G401 (cell line): Measurements from ENCODE around the gene TOM1L1. TPM values are rescaled to one million over a fixed set of nuclear protein-coding genes. Genes with fewer than 3 reads are reported as not detected.

Source experiments
- DNase-seq: peaks from one replicate; pipeline ENCODE4 v3.0.0-alpha.2; 2015; ENCODE audit warnings: low spot score
- in situ Hi-C: cut with HindIII; loops from 2 replicates; pipeline ENCODE4 v1.10.0; 2016; ENCODE audit warnings: low sequenced_read_pairs, mixed read lengths
- total RNA-seq: library from RNA; depleted of rRNA; stranded (reverse); fragments of >200 nt; shearing (Covaris generic); gene quantifications from 2 replicates; pipeline ENCODE4 v1.2.3, GENCODE V29; 2014

TOM1L1 gene
- total RNA-seq, 1 experiment from 2014 or later, result 13.8 TPM

DNA sequence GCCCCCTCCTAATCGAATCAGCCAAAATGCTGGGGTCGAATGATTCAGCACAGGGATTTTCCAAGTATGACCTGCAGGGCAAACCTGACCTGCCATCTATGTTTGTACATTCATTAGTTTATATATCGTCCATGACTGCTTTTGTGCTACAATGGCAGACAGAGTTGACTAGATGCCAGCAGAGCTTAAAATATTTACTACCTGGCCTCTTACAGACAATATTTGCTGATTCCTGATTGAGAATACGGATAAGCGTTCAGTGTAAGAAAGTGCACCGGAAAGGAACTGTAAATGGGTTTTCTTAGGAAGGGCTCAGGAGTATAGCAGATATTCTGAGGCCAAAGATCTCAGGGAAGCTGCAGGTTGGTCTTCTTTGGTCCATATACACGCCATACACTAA lies 11.7 kb upstream of the TOM1L1 start:
- in situ Hi-C loops, result no loop called here
- no peak for DNase-seq

DNA sequence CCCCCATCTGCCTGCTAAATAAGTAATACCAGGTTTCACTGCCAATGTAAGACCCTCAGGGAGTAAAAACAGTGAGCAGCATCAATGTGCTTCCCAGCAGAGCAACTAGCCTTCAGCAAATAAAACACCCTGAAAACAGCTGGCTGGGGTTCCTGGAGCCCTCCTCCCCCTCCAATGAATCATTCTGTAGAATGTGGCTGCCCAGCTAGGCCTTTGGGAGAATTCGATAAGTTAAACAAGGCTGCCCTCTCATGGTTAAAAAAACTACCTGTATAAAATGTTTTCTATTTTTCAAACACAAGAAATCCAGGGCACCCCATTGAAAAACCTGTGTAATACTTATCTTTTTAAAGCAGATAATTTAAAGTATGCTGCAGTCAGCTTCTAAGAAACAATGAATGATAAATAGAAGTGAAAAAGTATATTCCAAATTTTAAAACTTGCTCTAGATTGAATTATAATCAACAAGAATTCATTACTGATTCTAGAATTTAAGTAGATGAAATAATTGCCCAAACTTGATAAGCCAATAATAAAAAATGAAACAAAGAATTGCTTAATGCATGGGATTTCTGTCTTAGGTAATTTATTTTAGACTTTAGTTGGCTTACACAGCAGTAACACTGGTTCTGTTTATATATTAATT lies 9.4 kb upstream of the TOM1L1 start:
- in situ Hi-C loops, result no loop called here
- peak; percentile 20 for DNase-seq

DNA sequence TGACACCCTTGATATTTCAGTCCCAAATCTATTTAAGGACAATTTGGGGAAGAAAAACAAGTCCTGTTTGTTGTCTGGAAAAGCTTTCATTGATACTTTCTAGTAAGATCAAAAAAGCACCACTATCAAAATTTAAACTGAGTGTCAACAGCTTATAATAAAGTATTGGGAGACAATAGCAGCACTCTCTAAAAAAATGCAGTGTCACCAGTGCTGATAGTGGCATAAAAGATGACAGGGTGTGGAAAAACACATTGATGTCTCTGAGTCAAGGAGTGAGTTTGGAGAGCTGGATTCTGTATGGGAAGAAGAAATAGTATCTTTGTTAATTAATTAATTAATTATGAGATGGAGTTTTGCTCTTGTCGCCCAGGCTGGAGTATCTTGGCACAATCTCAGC lies 8.3 kb upstream of the TOM1L1 start:
- no peak for DNase-seq
- in situ Hi-C loops, result no loop called here

DNA sequence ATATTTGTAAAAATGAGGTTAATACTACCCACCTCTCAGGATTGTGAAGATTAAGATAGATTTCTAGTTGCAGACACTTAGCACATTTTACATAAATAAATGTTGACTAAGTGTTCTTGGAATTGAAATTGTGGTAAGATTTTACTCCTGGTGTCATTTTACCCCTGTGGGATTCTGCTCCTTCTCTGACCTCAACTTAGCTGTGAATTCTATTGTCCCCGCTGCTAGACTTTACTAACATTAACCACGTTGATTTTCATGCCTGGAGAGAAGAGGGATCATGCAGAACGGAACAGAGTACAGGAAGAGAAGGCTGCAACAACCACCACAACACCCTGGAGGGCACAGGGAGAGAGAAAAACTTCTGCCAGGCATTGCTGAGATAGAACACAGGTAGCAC lies 2.1 kb upstream of the TOM1L1 start:
- DNase-seq, result no peak
- in situ Hi-C loops, result no loop called here

DNA sequence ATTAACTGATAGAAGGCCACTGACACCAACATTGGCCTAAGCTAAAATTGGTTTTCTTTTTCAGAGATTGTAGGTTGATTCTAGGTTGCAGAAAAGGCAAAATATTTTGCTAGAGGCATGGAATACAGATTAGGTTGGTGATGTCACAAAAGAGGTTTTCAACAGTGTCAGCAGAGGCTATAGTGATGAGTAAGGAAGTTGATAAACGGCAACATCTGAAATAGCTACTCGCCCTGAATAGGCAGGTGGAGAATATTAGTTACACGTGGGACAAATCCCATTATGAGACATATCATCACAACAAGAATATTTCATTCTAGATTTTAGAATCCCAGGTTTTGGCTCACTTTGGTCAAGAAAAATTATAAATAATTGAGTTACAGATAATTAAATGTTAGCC lies 1.5 kb upstream of the TOM1L1 start:
- in situ Hi-C loops, result no loop called here

DNA sequence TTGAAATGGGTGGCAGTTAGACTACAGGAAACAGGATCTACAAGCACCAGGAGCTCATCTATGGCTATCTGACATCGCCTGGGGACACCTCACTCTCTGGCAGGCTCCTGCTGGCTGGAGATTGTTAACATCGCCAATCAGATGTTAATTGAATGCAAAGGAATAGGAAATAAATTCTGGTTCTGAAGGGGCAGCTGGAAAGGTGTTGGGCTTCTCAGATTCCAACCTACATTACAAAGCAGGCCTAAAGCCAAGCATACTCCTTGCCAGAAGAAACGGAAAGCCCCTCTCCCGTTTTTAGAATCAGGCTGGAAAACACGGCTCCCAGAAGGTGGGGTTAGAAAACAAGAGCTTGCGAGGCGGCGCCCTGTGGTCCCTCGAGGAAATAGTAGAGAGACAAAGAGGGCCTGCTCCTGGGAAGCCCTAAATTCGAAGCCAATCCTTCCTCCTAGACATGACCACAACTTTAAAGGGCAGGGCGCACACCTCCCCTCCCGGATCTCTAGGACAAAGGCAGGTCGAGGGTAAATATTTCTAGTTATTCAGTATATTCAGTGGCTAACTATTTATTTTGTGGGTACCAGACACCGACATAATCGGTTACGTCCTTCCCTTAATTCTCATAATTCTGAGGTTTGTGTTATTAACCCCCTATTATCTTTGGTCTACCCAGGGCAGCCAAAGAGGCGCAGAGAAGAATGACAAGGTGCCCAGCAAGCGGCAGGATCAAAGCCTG lies 763 bp upstream of the TOM1L1 start:
- DNase-seq, result peak; percentile 34
- in situ Hi-C loops, result loop anchor here (25.0 kb wide), 1 partner anchor 113 kb away; no protein-coding TSS in a partner anchor

More for the DNA sequence above, 1.5 kb upstream of the TOM1L1 start:
- DNase-seq, result peak; percentile 3

DNA sequence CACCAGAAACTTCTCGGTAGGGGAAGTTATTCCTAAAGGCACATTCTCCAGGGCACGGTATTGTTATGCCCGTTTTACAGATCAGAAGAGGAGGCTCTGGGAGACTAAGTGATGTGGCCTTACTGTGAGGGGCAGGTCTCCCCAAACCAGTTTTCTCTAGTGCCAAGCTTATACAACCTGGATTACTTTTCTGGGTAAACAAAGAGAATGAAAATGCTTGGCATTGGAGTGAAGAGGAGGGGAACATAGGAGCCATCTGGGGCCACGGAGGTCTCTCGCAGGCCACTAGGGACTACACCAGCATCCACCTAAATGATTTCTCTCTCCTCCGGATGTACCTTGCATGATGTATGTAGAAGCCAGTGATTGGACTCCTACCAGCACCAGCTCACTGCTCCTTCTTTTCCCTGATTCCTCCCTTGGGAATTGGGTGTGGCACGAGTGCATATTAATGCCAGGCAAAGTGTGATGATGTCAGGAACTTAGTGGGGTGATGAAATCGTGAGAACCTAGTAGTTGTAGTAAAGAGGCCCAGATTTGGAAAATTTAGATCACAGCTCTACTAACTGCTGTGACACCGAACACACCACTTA lies 674 bp downstream of the TOM1L1 start:
- in situ Hi-C loops, result loop anchor here (25.0 kb wide), 1 partner anchor 114 kb away; no protein-coding TSS in a partner anchor
- DNase-seq, result peak; percentile 18

DNA sequence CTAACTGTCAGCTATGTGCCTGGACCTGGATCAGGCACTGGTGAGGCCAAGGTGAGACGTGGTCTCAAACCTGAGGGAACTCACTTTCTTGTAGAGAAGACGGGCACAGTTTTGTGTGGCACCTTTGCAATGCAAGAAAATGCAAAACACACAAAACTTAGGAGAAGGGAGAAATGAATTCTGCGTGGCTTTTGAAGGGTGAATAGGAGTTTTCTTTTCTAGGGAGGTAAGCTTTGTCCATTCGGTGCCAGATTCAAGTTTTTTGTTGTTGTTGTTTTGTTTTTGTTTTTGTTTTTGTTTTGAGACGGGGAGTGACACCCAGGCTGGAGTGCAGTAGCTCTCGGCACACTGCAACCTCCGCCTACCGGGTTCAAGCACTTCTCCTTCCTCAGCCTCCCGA lies 1.4 kb downstream of the TOM1L1 start:
- no peak for DNase-seq
- in situ Hi-C loops, result loop anchor here (25.0 kb wide), 1 partner anchor 115 kb away; no protein-coding TSS in a partner anchor

DNA sequence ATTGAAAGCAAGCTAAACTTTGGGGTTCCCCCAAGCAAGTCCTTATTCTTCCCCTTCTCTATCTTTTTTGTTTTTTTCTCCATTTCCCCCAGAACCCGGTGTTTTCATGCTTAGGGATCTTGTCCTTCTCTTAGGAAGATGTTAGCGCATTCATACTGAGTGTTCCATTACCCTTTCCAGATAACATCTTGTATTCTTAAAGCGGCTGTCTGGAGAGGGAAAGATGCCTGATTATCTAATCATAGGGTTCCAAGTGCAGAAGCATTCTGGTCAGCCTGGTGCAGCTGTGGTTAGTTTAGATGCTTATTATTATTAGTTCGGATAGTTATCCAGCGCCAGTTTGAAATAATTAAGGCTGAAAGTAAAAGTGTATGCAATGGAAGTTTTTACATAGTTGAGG lies 2.0 kb downstream of the TOM1L1 start:
- DNase-seq, result no peak
- in situ Hi-C loops, result loop anchor here (25.0 kb wide), 1 partner anchor 115 kb away; no protein-coding TSS in a partner anchor

DNA sequence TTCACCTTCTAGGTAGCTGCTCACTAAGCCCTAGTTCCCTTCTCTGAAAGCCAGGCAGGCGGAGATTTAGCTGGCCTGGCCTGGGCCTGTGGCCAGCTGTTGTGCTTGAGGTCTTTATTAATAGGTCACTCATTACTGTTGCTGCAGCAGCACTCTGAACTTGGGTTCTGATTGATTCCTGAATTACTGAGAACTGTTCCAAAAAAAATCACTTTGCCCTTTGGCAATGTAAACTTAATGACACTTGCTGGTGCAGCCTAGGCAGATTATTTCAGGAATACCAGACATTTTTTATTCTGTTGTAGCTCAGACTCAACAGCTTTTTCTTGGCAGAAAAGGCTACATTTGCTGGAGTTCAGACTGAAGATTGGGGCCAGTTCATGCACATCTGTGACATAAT lies 2.7 kb downstream of the TOM1L1 start:
- DNase-seq, result peak; percentile 24
- in situ Hi-C loops, result loop anchor here (25.0 kb wide), 1 partner anchor 116 kb away; no protein-coding TSS in a partner anchor

DNA sequence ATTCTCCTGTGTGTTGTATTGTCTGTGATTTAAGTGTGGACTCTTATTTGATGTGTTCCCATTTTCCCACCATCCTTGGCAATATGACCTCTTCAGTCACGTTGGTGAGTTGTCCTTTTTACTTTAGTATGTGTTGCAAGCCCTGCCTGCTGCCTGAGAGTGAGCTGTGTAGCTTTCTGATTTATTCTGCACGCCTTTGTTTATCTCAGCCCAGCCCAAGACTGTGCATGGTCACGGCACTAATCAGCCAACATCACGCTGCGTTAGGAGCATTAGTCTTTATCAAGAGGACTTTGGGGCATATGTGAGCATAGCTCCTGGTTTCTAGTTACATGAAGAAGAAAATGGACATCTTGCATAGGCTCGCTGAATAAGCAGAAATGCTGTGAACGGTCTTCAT lies 6.0 kb downstream of the TOM1L1 start:
- no peak for DNase-seq
- in situ Hi-C loops, result loop anchor here (25.0 kb wide), 1 partner anchor 119 kb away; no protein-coding TSS in a partner anchor

DNA sequence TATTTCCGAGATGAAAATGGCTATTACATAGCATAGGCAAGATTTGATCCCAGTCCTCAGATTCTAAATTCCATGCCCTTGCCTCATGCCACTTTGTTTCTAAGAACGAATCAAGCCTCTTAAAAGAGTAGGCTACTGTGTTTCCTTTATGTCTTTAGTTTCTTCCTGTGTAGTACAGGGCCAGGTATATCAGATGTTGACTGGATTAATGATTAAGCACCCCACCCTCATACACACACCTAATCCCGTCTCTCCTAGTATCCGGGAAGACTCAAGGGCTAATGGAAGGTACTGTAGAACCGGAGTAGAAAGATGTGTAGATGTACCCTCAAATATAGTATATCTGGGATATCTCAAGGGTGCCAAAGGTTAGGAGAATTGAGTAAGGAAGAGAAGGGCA lies 6.7 kb downstream of the TOM1L1 start:
- no peak for DNase-seq
- in situ Hi-C loops, result loop anchor here (25.0 kb wide), 1 partner anchor 120 kb away; no protein-coding TSS in a partner anchor

DNA sequence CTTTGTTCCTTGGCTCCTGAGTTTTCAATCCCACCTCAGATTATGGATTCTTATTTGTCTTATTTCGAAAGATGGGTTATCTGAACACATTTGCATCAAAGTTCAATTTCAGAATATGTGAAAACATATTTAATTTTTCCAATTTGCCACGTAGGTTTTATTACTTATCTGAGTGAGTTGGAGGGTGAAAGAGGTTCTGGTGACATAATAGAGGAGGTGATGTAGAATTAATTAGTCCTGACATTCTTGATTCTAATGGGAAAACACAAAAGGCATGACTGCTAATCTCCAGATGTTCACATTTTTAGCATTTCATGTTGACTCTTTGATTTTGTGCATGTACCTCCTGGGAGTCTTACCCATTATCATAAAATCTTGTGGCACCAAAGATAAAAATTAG lies 9.1 kb downstream of the TOM1L1 start:
- in situ Hi-C loops, result loop anchor here (25.0 kb wide), 1 partner anchor 122 kb away; no protein-coding TSS in a partner anchor
- no peak for DNase-seq

DNA sequence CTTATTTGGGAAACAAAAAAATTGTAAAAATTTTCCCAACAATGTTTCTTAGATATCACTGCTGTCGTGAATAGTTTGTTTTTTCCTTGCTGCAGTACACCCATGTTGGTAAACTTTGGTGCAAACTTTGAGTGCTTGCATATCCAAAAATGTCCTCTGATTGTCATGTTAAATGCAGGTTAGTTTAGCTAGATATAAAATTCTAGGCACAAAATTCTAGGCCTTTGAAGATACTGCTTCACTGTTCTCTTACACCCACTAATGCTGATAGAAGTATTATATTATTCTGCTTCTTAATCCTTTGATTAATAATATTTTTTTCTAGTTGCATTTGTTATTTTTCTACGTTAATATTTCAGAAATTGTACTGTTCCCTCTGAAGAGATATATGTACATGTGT lies 16.1 kb downstream of the TOM1L1 start:
- in situ Hi-C loops, result loop anchor here (25.0 kb wide), 1 partner anchor 129 kb away; no protein-coding TSS in a partner anchor
- DNase-seq, result no peak

DNA sequence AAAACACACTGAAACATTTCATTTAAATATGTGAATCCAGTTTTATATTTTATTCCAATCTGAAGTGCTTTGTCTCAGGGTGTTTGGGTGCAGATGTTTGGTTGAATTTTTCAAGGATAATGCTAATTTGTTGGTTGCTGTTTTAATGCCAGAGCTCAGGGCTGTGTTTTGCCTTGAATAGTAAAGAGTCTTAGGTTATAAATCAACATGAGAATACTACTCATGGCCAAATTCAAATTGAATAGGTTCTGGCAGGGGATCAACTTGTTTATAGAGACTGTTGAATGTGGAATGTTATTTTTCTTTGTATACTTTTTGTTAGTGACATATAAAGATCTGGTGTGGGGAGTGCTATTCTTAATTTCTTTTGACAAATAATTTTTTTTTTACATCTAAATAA lies 18.8 kb downstream of the TOM1L1 start:
- no peak for DNase-seq
- in situ Hi-C loops, result loop anchor here (25.0 kb wide), 1 partner anchor 132 kb away; no protein-coding TSS in a partner anchor

DNA sequence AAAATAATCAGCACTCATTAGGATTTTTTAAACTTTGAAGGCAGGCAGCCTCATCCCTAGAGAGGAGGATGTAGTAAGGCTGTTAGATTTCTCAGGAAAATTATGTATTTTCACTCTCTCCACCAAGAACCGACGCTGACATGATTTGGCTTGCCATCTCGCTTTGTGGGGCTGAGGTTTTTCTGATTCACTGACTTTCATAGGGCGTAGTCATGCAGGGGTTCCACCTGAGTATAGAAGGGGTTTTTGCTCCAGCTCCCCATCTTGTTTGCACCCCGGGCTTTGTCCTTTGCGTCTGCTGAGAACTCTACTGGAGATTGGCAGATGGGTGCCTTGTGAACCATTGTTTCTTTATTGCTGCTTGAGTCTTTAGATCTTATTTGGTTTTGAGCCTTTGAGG lies 20.2 kb downstream of the TOM1L1 start:
- DNase-seq, result no peak
- in situ Hi-C loops, result loop anchor here (25.0 kb wide), 1 partner anchor 134 kb away; no protein-coding TSS in a partner anchor

DNA sequence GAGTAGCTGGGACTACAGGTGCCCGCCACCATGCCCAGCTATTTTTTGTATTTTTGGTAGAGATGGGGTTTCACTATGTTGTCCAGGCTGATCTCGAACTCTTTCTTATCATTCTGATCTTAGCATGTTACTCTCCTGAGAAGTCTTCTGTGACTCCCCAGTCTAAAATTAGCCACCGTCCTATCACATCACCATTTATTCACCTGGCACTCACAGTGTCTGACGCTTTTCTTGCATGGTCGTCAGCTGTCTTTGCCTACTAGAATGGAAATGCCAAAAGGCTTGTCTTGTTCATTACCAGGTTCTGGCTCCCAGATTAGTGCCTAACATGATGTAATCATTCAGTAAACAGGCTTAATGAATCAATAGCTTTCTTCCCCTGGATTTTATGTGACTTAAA lies 23.8 kb downstream of the TOM1L1 start:
- in situ Hi-C loops, result loop anchor here (25.0 kb wide), 1 partner anchor 137 kb away; no protein-coding TSS in a partner anchor
- no peak for DNase-seq

DNA sequence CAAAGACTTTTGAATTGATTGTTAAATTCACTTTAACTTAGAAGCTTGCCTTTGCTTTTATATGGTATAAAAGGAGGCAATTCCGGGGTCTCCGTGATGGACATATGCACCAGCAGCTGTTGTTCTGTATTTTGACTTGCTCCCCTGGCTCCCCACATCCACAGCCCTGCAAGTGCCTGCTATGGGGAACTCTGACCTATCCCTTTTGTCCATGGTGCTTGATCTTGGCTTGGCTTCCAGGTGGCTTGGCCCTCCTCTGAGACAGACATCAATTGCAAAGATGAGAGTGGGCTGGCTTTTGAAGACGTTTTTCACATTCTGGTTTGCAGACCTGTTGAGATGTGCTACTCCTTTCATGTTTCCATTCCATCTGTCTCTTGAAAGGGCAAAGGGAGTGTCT lies 26.9 kb downstream of the TOM1L1 start:
- in situ Hi-C loops, result no loop called here
- DNase-seq, result no peak

DNA sequence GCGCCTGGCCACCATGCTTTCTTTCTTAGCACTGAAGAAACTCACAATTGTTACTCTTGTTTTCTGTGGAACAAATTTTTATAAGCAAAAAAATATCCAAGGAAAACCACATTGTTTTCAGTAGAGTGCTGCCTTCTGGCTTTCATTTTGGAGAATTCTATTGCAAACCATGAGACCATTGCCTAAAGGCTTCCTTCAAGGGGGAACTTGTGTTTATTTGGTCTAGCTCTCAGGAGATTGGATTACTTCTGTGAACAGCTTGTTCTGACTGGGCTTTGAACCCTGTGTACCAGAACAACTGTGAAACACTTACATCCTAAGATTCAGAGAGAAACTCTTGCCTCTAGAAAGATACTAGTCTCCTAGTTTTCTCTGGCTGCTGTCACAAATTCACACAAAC lies 32.1 kb downstream of the TOM1L1 start:
- in situ Hi-C loops, result no loop called here
- no peak for DNase-seq

DNA sequence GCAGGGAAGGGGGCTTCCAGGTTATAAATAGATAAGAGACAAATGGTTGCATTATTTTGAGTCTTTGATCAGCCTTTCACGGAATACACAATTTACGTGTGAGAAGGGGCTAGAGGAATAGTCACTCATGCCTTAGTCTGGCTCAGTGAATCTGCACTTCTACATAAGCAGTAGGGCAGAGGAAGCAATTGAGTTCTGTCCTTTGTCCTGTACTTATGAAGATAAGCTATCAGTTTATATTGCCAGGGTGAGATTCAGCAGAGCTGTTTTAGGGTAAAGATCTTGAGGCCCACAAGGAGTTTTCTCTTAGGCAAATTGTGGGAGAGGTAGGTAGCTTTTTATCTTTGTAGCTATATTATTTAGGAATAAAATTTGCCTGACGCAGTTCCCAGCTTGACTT lies 33.3 kb downstream of the TOM1L1 start:
- in situ Hi-C loops, result no loop called here

More for the DNA sequence above, 33.3 kb downstream of the TOM1L1 start:
- no peak for DNase-seq
